Measurements from ENCODE around the gene KRT80.

GRCh38 chr12:52173526-52173925 lies 18.3 kb downstream of the KRT80 start:
- TF ChIP-seq CTCF (IDR thresholded peaks at IDR 0.05) (no peak), ZFX (IDR thresholded peaks at IDR 0.05; ENCODE audit: borderline replicate concordance) (no peak)

Data from 22Rv1 (cell line).